H9 (cell line): Measurements from ENCODE around the gene DAZAP1. TPM values are rescaled to one million over a fixed set of nuclear protein-coding genes. Genes with fewer than 3 reads are reported as not detected.
A peak's percentile ranks its signal among the peaks of the same experiment; 100 is the strongest.

Experiments
- DNase-seq: peaks from one replicate; pipeline ENCODE4 v3.0.0-alpha.2; 2017
- H2AFZ ChIP-seq: one replicate; pipeline ENCODE4 v1.6.1; 2013; ENCODE audit warnings: mild to moderate bottlenecking, low read length, control low read depth, moderate library complexity
- H2AK5ac ChIP-seq: 2 replicates; pipeline ENCODE4 v1.6.1; 2013; ENCODE audit warnings: low read length, control low read depth, mixed read lengths; ENCODE audit not compliant: insufficient read length
- H2BK120ac ChIP-seq: one replicate; pipeline ENCODE4 v1.6.1; 2013; ENCODE audit warnings: low read depth, mild to moderate bottlenecking, low read length, control low read depth, inconsistent platforms; ENCODE audit not compliant: poor library complexity, severe bottlenecking
- H2BK12ac ChIP-seq: 2 replicates; pipeline ENCODE4 v1.6.1; 2013; ENCODE audit warnings: low read length, control low read depth, mixed read lengths, low read depth; ENCODE audit not compliant: insufficient read length
- H2BK15ac ChIP-seq: 2 replicates; pipeline ENCODE4 v1.6.1; 2013; ENCODE audit warnings: low read depth, low read length, control low read depth
- H2BK20ac ChIP-seq: one replicate; pipeline ENCODE4 v1.6.1; 2013; ENCODE audit warnings: low read depth, mild to moderate bottlenecking, low read length, control low read depth, inconsistent platforms; ENCODE audit not compliant: poor library complexity, severe bottlenecking
- H2BK5ac ChIP-seq: 2 replicates; pipeline ENCODE4 v1.6.1; 2013; ENCODE audit warnings: low read length, control low read depth, mixed read lengths; ENCODE audit not compliant: insufficient read length
- H3K14ac ChIP-seq: 2 replicates; pipeline ENCODE4 v1.6.1; 2013; ENCODE audit warnings: low read length, control low read depth; ENCODE audit not compliant: insufficient read depth
- H3K18ac ChIP-seq: 2 replicates; pipeline ENCODE4 v1.6.1; 2013; ENCODE audit warnings: low read depth, mild to moderate bottlenecking, mixed read lengths, low read length, control low read depth; ENCODE audit not compliant: insufficient read length
- H3K23ac ChIP-seq: 2 replicates; pipeline ENCODE4 v1.6.1; 2013; ENCODE audit warnings: low read length, control low read depth, mixed read lengths, low read depth; ENCODE audit not compliant: insufficient read length
- H3K23me2 ChIP-seq: 2 replicates; pipeline ENCODE4 v1.6.1; 2013; ENCODE audit warnings: low read depth, mild to moderate bottlenecking, mixed read lengths, low read length, control low read depth; ENCODE audit not compliant: insufficient read length, poor library complexity, severe bottlenecking
- H3K27ac ChIP-seq: 2 replicates; pipeline ENCODE4 v1.5.1; 2013; ENCODE audit warnings: low read length, control low read depth, mixed read lengths, low read depth; ENCODE audit not compliant: insufficient read length
- H3K27me3 ChIP-seq: 2 replicates; pipeline ENCODE4 v1.6.1; 2013; ENCODE audit warnings: low read length, control low read depth, inconsistent platforms; ENCODE audit not compliant: insufficient read depth
- H3K4ac ChIP-seq: 2 replicates; pipeline ENCODE4 v1.6.1; 2013; ENCODE audit warnings: low read depth, mild to moderate bottlenecking, control low read depth, inconsistent platforms, low read length, moderate library complexity
- H3K4me1 ChIP-seq: 2 replicates; pipeline ENCODE4 v1.6.1; 2013; ENCODE audit warnings: low read length, control low read depth, inconsistent platforms; ENCODE audit not compliant: insufficient read depth
- H3K4me2 ChIP-seq: 2 replicates; pipeline ENCODE4 v1.6.1; 2013; ENCODE audit warnings: low read length, control low read depth, mixed read lengths; ENCODE audit not compliant: insufficient read length, insufficient read depth
- H3K56ac ChIP-seq: 2 replicates; pipeline ENCODE4 v1.6.1; 2013; ENCODE audit warnings: low read depth, mild to moderate bottlenecking, mixed read lengths, low read length, control low read depth; ENCODE audit not compliant: insufficient read length
- H3K79me1 ChIP-seq: 2 replicates; pipeline ENCODE4 v1.6.1; 2013; ENCODE audit warnings: low read depth, mild to moderate bottlenecking, moderate library complexity, low read length, control low read depth, inconsistent platforms; ENCODE audit not compliant: insufficient read depth, poor library complexity, severe bottlenecking
- H3K79me2 ChIP-seq: 2 replicates; pipeline ENCODE4 v1.6.1; 2013; ENCODE audit warnings: low read length, control low read depth, inconsistent platforms; ENCODE audit not compliant: insufficient read depth
- H3K9ac ChIP-seq: 2 replicates; pipeline ENCODE4 v1.6.1; 2013; ENCODE audit warnings: low read length, control low read depth, mixed read lengths; ENCODE audit not compliant: insufficient read length; ENCODE audit errors: extremely low read depth
- H3K9me3 ChIP-seq: one replicate; pipeline ENCODE4 v1.6.1; 2013; ENCODE audit warnings: low read depth, low read length, inconsistent platforms; ENCODE audit not compliant: control insufficient read depth
- H3T11ph ChIP-seq: one replicate; pipeline ENCODE4 v1.6.1; 2013; ENCODE audit warnings: mild to moderate bottlenecking, low read length, control low read depth, inconsistent platforms
- H4K20me1 ChIP-seq: one replicate; pipeline ENCODE4 v1.6.1; 2013; ENCODE audit not compliant: control insufficient read depth, insufficient read length, insufficient read depth
- H4K5ac ChIP-seq: 2 replicates; pipeline ENCODE4 v1.6.1; 2013; ENCODE audit warnings: low read depth, mild to moderate bottlenecking, mixed read lengths, low read length, control low read depth; ENCODE audit not compliant: insufficient read length
- H4K8ac ChIP-seq: replicated peaks from 2 replicates; pipeline ENCODE4 v1.6.1; 2013; ENCODE audit warnings: low read length, control low read depth, mixed read lengths, low read depth; ENCODE audit not compliant: insufficient read length
- H4K91ac ChIP-seq: 2 replicates; pipeline ENCODE4 v1.6.1; 2013; ENCODE audit warnings: low read depth, mild to moderate bottlenecking, moderate library complexity, mixed read lengths, low read length, control low read depth; ENCODE audit not compliant: insufficient read length
- H3K27ac Mint-ChIP-seq, 3 experiments: 2 replicates in 2 of 3; 3 replicates in 1 of 3; pipeline ENCODE4 v1.8.0; 2020 to 2021; ENCODE audit warnings: mixed read lengths in 3 of 3, mild to moderate bottlenecking in 1 of 3, moderate library complexity in 1 of 3
- H3K27me3 Mint-ChIP-seq: 2 replicates; pipeline ENCODE4 v1.8.0; 2021; ENCODE audit warnings: low read depth, mild to moderate bottlenecking, moderate library complexity, mixed read lengths
- H3K36me3 Mint-ChIP-seq, 3 experiments: 2 replicates in 2 of 3; 3 replicates in 1 of 3; pipeline ENCODE4 v1.8.0; 2020 to 2021; ENCODE audit warnings: low read depth in 3 of 3, mixed read lengths in 3 of 3; ENCODE audit not compliant: insufficient read depth in 1 of 3
- H3K4me1 Mint-ChIP-seq, 2 experiments: 2 replicates each; pipeline ENCODE4 v1.8.0; 2020; ENCODE audit warnings: mixed read lengths in 2 of 2
- H3K4me3 Mint-ChIP-seq, 2 experiments: 2 replicates in 1 of 2; 3 replicates in 1 of 2; pipeline ENCODE4 v1.8.0; 2020 to 2021; ENCODE audit warnings: mild to moderate bottlenecking in 2 of 2, mixed read lengths in 2 of 2, moderate library complexity in 1 of 2
- H3K9me3 Mint-ChIP-seq, 2 experiments: 2 replicates in 1 of 2; 3 replicates in 1 of 2; pipeline ENCODE4 v1.8.0; 2020; ENCODE audit warnings: mild to moderate bottlenecking in 2 of 2, mixed read lengths in 2 of 2, moderate library complexity in 1 of 2
- CTCF ChIP-seq: fragments of 200-600 bp; sonication (generic); conservative IDR thresholded peaks from 3 replicates; pipeline ENCODE4 v1.8.0; 2021; ENCODE audit warnings: antibody characterized with exemption, mild to moderate bottlenecking
- WGBS: extraction: QIAGEN DNeasy Blood & Tissue Kit; methylation state at CpG from one replicate; pipeline ENCODE4 v1.1.7; 2013; ENCODE audit warnings: missing lambda C conversion rate, low lambda C conversion rate, mixed read lengths; ENCODE audit not compliant: insufficient read length; ENCODE audit errors: extremely low coverage; 5-methylcytosine and 5-hydroxymethylcytosine counted together
- total RNA-seq: library from RNA; stranded (reverse); gene quantifications from 2 replicates; pipeline ENCODE4 v1.2.1, GENCODE V29; 2021

The DAZAP1 gene
- total RNA-seq, 1 experiment from 2014 or later, result 265 TPM

GRCh38 chr19:1400281-1401137, 6.9 kb upstream of the DAZAP1 start:
- H3K18ac ChIP-seq, result no peak overlapping the region
- H4K5ac ChIP-seq, result no peak overlapping the region
- TF ChIP-seq CTCF, result no peak
- no peak overlapping the region for H3T11ph ChIP-seq
- no peaks in the 10 kb centered on the region for H3K79me2 ChIP-seq
- H3K79me1 ChIP-seq, result no peaks in the 10 kb centered on the region
- no peak for DNase-seq
- H2BK15ac ChIP-seq, result no peak overlapping the region
- no peak overlapping the region for H3K56ac ChIP-seq
- WGBS, result no CpG with 5 or more reads among the region's 36 CpGs
- H3K27me3 Mint-ChIP-seq, result peaks cover 11% of the 10 kb centered on the region
- no peak overlapping the region for H2BK5ac ChIP-seq
- H3K9me3 ChIP-seq, result no peaks in the 10 kb centered on the region
- no peaks in the 10 kb centered on the region for H3K27me3 ChIP-seq
- H2BK120ac ChIP-seq, result no peak overlapping the region
- no peaks in the 10 kb centered on the region for H3K9me3 Mint-ChIP-seq
- H2AFZ ChIP-seq, result no peak overlapping the region
- peaks cover 0 to 8% (median 6%) of the 10 kb centered on the region in 3 experiments; a peak in 3 of 7 replicates for H3K36me3 Mint-ChIP-seq
- no peaks in the 10 kb centered on the region for H3K4me1 ChIP-seq
- no peak overlapping the region for H3K27ac ChIP-seq
- H3K23ac ChIP-seq, result no peak overlapping the region
- H2BK20ac ChIP-seq, result no peak overlapping the region
- no peak overlapping the region for H3K9ac ChIP-seq
- H3K4me2 ChIP-seq, result peak overlapping the region; percentile 38
- H4K91ac ChIP-seq, result no peak overlapping the region
- no peak overlapping the region for H2BK12ac ChIP-seq
- H4K20me1 ChIP-seq, result no peaks in the 10 kb centered on the region
- H3K4me1 Mint-ChIP-seq, result peaks cover 2 to 15% of the 10 kb centered on the region in 2 experiments
- H4K8ac ChIP-seq, result no peak overlapping the region
- no peak overlapping the region for H3K4ac ChIP-seq
- H3K27ac Mint-ChIP-seq, result no peak overlapping the region
- no peak overlapping the region for H2AK5ac ChIP-seq
- peak overlapping the region; percentile 64 to 77 for H3K4me3 Mint-ChIP-seq
- no peaks in the 10 kb centered on the region for H3K23me2 ChIP-seq
- no peak overlapping the region for H3K14ac ChIP-seq
